Trophoblast cell (in vitro differentiated cells and primary cell): Measurements from ENCODE around the gene COL1A2.
A peak's percentile ranks its signal among the peaks of the same experiment; 100 is the strongest.

Experiments
- DNase-seq, 2 donors: peaks; one replicate each; pipeline ENCODE4 v3.0.0-alpha.2; 2016
- H2AFZ ChIP-seq: 2 replicates; pipeline ENCODE4 v1.6.1; 2013; ENCODE audit warnings: low read length, moderate library complexity, mild to moderate bottlenecking; ENCODE audit not compliant: insufficient read depth, poor library complexity
- H2AK5ac ChIP-seq: 2 replicates; pipeline ENCODE4 v1.6.1; 2013; ENCODE audit warnings: mild to moderate bottlenecking, low read length
- H2BK120ac ChIP-seq: 2 replicates; pipeline ENCODE4 v1.6.1; 2013; ENCODE audit warnings: low read length, mild to moderate bottlenecking, moderate library complexity; ENCODE audit not compliant: insufficient read depth, poor library complexity
- H2BK12ac ChIP-seq: 2 replicates; pipeline ENCODE4 v1.6.1; 2013; ENCODE audit warnings: mild to moderate bottlenecking, low read length, moderate library complexity
- H2BK5ac ChIP-seq: 2 replicates; pipeline ENCODE4 v1.6.1; 2013; ENCODE audit warnings: low read length, low read depth, moderate library complexity, mild to moderate bottlenecking; ENCODE audit not compliant: poor library complexity
- H3K14ac ChIP-seq: 2 replicates; pipeline ENCODE4 v1.6.1; 2013; ENCODE audit warnings: mild to moderate bottlenecking, low read length
- H3K18ac ChIP-seq: 2 replicates; pipeline ENCODE4 v1.6.1; 2013; ENCODE audit warnings: mild to moderate bottlenecking, low read length
- H3K23ac ChIP-seq: 2 replicates; pipeline ENCODE4 v1.6.1; 2013; ENCODE audit warnings: low read length
- H3K27ac ChIP-seq: 2 replicates; pipeline ENCODE4 v1.5.1; 2013; ENCODE audit warnings: low read depth, mild to moderate bottlenecking, inconsistent platforms, low read length, moderate library complexity
- H3K27me3 ChIP-seq: 2 replicates; pipeline ENCODE4 v1.6.1; 2013; ENCODE audit warnings: inconsistent platforms, mild to moderate bottlenecking, low read length, moderate library complexity; ENCODE audit not compliant: insufficient read depth
- H3K36me3 ChIP-seq, 2 experiments: 1 replicate in 1 of 2; 2 replicates in 1 of 2; pipeline ENCODE4 v1.6.1; 2013; ENCODE audit warnings: low read length in 2 of 2, mild to moderate bottlenecking in 2 of 2, moderate library complexity in 1 of 2; ENCODE audit not compliant: insufficient read depth in 2 of 2, control insufficient read depth in 1 of 2
- H3K4ac ChIP-seq: 2 replicates; pipeline ENCODE4 v1.6.1; 2013; ENCODE audit warnings: low read depth, mild to moderate bottlenecking, low read length, moderate library complexity
- H3K4me1 ChIP-seq, 2 experiments: 1 replicate in 1 of 2; 2 replicates in 1 of 2; pipeline ENCODE4 v1.6.1; 2013; ENCODE audit warnings: low read length in 2 of 2, mild to moderate bottlenecking in 2 of 2, moderate library complexity in 1 of 2; ENCODE audit not compliant: insufficient read depth in 2 of 2, control insufficient read depth in 1 of 2
- H3K4me2 ChIP-seq: 2 replicates; pipeline ENCODE4 v1.6.1; 2013; ENCODE audit warnings: inconsistent platforms, mild to moderate bottlenecking, low read length, moderate library complexity
- H3K4me3 ChIP-seq: 2 replicates; pipeline ENCODE4 v1.5.1; 2013; ENCODE audit warnings: mild to moderate bottlenecking, low read depth, low read length, inconsistent platforms
- H3K79me1 ChIP-seq: one replicate; pipeline ENCODE4 v1.6.1; 2013; ENCODE audit warnings: low read length
- H3K79me2 ChIP-seq: 2 replicates; pipeline ENCODE4 v1.6.1; 2013; ENCODE audit warnings: low read length, mild to moderate bottlenecking; ENCODE audit not compliant: control insufficient read depth, insufficient read depth, poor library complexity
- H3K9ac ChIP-seq: 2 replicates; pipeline ENCODE4 v1.6.1; 2013; ENCODE audit warnings: mild to moderate bottlenecking, low read length
- H3K9me3 ChIP-seq: 2 replicates; pipeline ENCODE4 v1.6.1; 2013; ENCODE audit warnings: low read depth, mild to moderate bottlenecking, control low read depth, inconsistent platforms, low read length; ENCODE audit not compliant: insufficient read depth
- H4K12ac ChIP-seq: 2 replicates; pipeline ENCODE4 v1.6.1; 2013; ENCODE audit warnings: low read depth, mild to moderate bottlenecking, low read length, moderate library complexity
- H4K8ac ChIP-seq: 2 replicates; pipeline ENCODE4 v1.6.1; 2013; ENCODE audit warnings: low read depth, mild to moderate bottlenecking, low read length, moderate library complexity
- H4K91ac ChIP-seq: one replicate; pipeline ENCODE4 v1.6.1; 2013; ENCODE audit warnings: low read depth, mild to moderate bottlenecking, low read length, moderate library complexity
- WGBS: extraction: QIAGEN DNeasy Blood & Tissue Kit; methylation state at CpG from one replicate; pipeline ENCODE4 v1.1.7; 2013; ENCODE audit warnings: missing lambda C conversion rate; ENCODE audit not compliant: insufficient read length, insufficient coverage; ENCODE audit errors: extremely low coverage; 5-methylcytosine and 5-hydroxymethylcytosine counted together

Gene COL1A2

DNA sequence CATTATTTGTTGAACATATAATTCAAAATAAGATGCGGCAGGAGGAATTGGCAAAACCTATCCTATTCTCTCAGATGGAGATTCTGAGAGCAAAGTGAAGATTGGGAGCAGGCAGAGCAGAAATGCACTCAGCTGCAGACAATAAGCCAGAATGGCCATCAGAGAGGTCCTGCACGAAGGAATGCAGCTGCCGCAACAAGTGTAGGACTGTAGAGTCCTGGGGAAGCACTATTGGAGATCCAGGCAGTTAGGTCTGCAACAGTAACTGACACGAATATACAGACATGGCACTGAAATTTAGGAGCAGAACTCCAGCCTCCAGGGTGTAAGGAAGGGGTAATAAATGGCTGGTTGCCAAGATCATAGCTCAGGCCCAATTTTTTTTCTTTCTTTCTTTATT lies 10.4 kb upstream of the COL1A2 start:
- H3K27ac ChIP-seq, result no peak overlapping the region
- no peaks in the 10 kb centered on the region for H3K27me3 ChIP-seq
- no peak overlapping the region for H2BK120ac ChIP-seq
- no peak overlapping the region for H2AFZ ChIP-seq
- H3K79me2 ChIP-seq, result no peaks in the 10 kb centered on the region
- no peak overlapping the region for H2BK5ac ChIP-seq
- H2BK12ac ChIP-seq, result no peak overlapping the region
- no peak overlapping the region for H3K18ac ChIP-seq
- peaks cover 2% of the 10 kb centered on the region in 2 experiments for H3K4me1 ChIP-seq
- no peak for DNase-seq
- WGBS, result no CpG with 5 or more reads among the region's 4 CpGs
- H4K8ac ChIP-seq, result no peak overlapping the region
- no peak overlapping the region for H3K14ac ChIP-seq
- no peak overlapping the region for H3K9ac ChIP-seq
- no peak overlapping the region for H3K4me2 ChIP-seq
- H2AK5ac ChIP-seq, result no peak overlapping the region
- H3K79me1 ChIP-seq, result no peaks in the 10 kb centered on the region
- H4K91ac ChIP-seq, result no peak overlapping the region
- H3K4ac ChIP-seq, result no peak overlapping the region
- H3K23ac ChIP-seq, result no peak overlapping the region
- H4K12ac ChIP-seq, result no peak overlapping the region
- H3K4me3 ChIP-seq, result no peak overlapping the region
- no peaks in the 10 kb centered on the region for H3K36me3 ChIP-seq
- no peaks in the 10 kb centered on the region for H3K9me3 ChIP-seq

DNA sequence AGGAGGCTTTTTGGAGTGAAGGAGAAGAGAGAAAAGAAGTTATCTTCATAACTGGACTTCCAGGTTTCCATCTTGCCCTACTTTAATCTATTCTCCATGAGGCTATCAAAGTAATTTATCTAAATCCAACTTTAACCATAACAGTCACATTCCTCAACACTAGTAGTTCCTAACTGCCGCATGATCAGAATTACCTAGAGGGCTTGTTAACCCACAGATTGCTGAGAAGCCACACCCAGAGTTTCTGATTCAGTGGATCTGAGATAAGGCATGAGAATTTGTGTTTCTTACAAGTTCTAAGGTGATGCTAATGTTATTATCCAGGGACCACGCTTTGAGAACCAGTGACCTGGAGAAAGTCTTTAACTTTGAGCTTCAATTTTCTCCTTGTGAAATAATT lies 8.3 kb upstream of the COL1A2 start:
- Histone ChIP-seq H2BK12ac (no peak overlapping the region), H3K27ac (no peak overlapping the region), H2AFZ (no peak overlapping the region), H3K4me3 (no peak overlapping the region), H3K23ac (no peak overlapping the region), H2BK120ac (no peak overlapping the region), H3K9me3 (no peaks in the 10 kb centered on the region), H3K18ac (no peak overlapping the region), H4K12ac (no peak overlapping the region), H2BK5ac (no peak overlapping the region), H3K27me3 (no peaks in the 10 kb centered on the region), H3K4me1 (peaks cover 2% of the 10 kb centered on the region in 2 experiments), H3K36me3 (no peaks in the 10 kb centered on the region), H2AK5ac (no peak overlapping the region), H3K79me2 (no peaks in the 10 kb centered on the region), H3K4ac (no peak overlapping the region), H3K4me2 (no peak overlapping the region), H3K9ac (no peak overlapping the region), H3K79me1 (peaks cover 2% of the 10 kb centered on the region), H4K8ac (no peak overlapping the region), H3K14ac (no peak overlapping the region), H4K91ac (no peak overlapping the region)
- DNase-seq, result no peak
- no CpG with 5 or more reads among the region's 2 CpGs for WGBS

DNA sequence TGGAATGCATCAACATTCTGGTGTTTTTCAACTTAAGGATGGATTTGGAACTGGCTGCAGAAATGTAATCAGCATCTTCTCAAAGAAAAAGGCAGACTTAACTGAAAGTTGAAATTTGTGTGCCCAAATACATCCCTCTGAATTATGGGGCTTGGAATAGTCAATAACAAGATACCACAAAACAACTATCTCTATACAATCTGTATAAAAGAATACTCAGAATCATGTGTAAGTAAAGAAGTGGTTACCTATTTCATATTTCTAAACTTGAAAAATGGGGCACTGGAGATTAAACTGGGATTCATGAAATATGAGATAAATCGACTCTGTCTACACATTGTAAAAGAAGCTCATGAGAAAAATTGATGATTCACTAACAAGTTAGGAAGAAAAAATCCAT lies 6.2 kb upstream of the COL1A2 start:
- Histone ChIP-seq H2AFZ (no peak overlapping the region), H3K36me3 (no peaks in the 10 kb centered on the region), H2BK5ac (no peak overlapping the region), H3K9me3 (no peaks in the 10 kb centered on the region), H3K9ac (no peak overlapping the region), H3K4ac (no peak overlapping the region), H3K23ac (no peak overlapping the region), H3K4me2 (no peak overlapping the region), H3K4me3 (no peak overlapping the region), H2AK5ac (no peak overlapping the region), H4K8ac (no peak overlapping the region), H3K79me1 (peaks cover 9% of the 10 kb centered on the region), H3K27me3 (no peaks in the 10 kb centered on the region), H2BK120ac (no peak overlapping the region), H3K18ac (no peak overlapping the region), H2BK12ac (no peak overlapping the region), H3K14ac (no peak overlapping the region), H3K79me2 (peaks cover 1% of the 10 kb centered on the region), H4K12ac (no peak overlapping the region), H4K91ac (no peak overlapping the region), H3K4me1 (peaks cover 6 to 9% of the 10 kb centered on the region in 2 experiments), H3K27ac (no peak overlapping the region)
- DNase-seq, result no peak
- WGBS, result no CpG with 5 or more reads among the region's 1 CpG

DNA sequence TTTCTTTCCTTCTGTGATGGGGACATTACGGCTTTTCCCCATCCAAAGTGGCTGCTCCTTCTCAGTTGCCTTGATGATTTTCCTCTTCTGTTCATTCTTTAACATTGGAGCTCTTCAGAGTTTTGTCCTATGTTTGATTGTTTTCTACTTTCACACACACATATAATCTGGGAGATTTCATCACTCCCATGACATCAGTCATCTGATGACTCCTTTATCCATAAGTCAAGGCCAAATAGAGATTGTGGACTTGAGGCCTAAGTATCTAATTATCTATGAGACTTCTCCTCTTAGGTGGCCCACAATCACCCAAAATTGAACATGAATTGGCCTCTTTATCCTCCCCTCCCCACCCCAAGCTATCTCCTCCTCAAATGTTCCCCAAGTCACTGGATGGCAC lies 5.3 kb upstream of the COL1A2 start:
- Histone ChIP-seq H2AK5ac (no peak overlapping the region), H3K9ac (no peak overlapping the region), H3K36me3 (no peaks in the 10 kb centered on the region), H3K4me3 (no peak overlapping the region), H4K12ac (no peak overlapping the region), H3K23ac (no peak overlapping the region), H2AFZ (no peak overlapping the region), H3K27ac (no peak overlapping the region), H2BK120ac (no peak overlapping the region), H3K4me2 (no peak overlapping the region), H3K27me3 (no peaks in the 10 kb centered on the region), H3K4me1 (peaks cover 12 to 13% of the 10 kb centered on the region in 2 experiments), H3K79me1 (peaks cover 17% of the 10 kb centered on the region), H3K4ac (no peak overlapping the region), H3K14ac (no peak overlapping the region), H2BK12ac (peak overlapping the region; percentile 6), H4K8ac (no peak overlapping the region), H3K18ac (no peak overlapping the region), H3K79me2 (peaks cover 3% of the 10 kb centered on the region), H3K9me3 (no peaks in the 10 kb centered on the region), H2BK5ac (no peak overlapping the region), H4K91ac (no peak overlapping the region)
- no peak for DNase-seq
- WGBS, result no CpG with 5 or more reads among the region's 1 CpG
